OCI-LY7 (cell line): ENCODE measurements around the gene ZNRF3. TPM values are rescaled to one million over a fixed set of nuclear protein-coding genes. Genes with fewer than 3 reads are reported as not detected.

Source experiments
- BruUV-seq: library from RNA; stranded (reverse); fragments of 400-500 nt; replicated peaks from 2 replicates; lab custom pipeline; 2021; lab: Mats Ljungman, UMichigan
- CTCF ChIA-PET: fragments of 300-600 bp; sonication (Branson Sonifier 250); formaldehyde crosslinking; loops from one replicate; lab custom pipeline; 2022; ENCODE audit warnings: antibody characterized with exemption; ENCODE audit not compliant: unreplicated experiment; lab: Charles Lee
- POLR2A ChIA-PET: fragments of 300-600 bp; sonication (Branson Sonifier 250); formaldehyde crosslinking; loops from one replicate; lab custom pipeline; 2022; ENCODE audit warnings: antibody characterized with exemption; lab: Charles Lee
- DNase-seq: peaks from one replicate; pipeline ENCODE4 v3.0.0-alpha.2; 2015; ENCODE audit warnings: low spot score
- H2AFZ ChIP-seq: fragments of 200-600 bp; sonication (generic), shearing (Covaris generic); 2 replicates; pipeline ENCODE4 v1.6.1; 2014; ENCODE audit warnings: mild to moderate bottlenecking, antibody characterized with exemption, low read length, moderate library complexity
- H3K27ac ChIP-seq: fragments of 200-600 bp; sonication (generic); 2 replicates; pipeline ENCODE4 v1.5.1; 2014; ENCODE audit warnings: mixed run types, low read depth, mild to moderate bottlenecking, moderate library complexity, low read length, inconsistent platforms; ENCODE audit not compliant: poor library complexity, severe bottlenecking
- H3K36me3 ChIP-seq: fragments of 200-600 bp; sonication (generic); 2 replicates; pipeline ENCODE4 v1.6.1; 2014; ENCODE audit warnings: mild to moderate bottlenecking, antibody characterized with exemption, low read length, moderate library complexity, mixed read lengths; ENCODE audit not compliant: insufficient read depth
- H3K4me1 ChIP-seq: fragments of 200-600 bp; sonication (generic); 2 replicates; pipeline ENCODE4 v1.5.1; 2014; ENCODE audit warnings: mild to moderate bottlenecking, low read length; ENCODE audit not compliant: insufficient read depth, poor library complexity, severe bottlenecking
- H3K4me2 ChIP-seq: fragments of 200-600 bp; sonication (generic); 2 replicates; pipeline ENCODE4 v1.6.1; 2014; ENCODE audit warnings: mild to moderate bottlenecking, low read length
- H3K4me3 ChIP-seq: fragments of 200-600 bp; sonication (generic); 2 replicates; pipeline ENCODE4 v1.5.1; 2014; ENCODE audit warnings: mild to moderate bottlenecking, low read depth, low read length; ENCODE audit not compliant: poor library complexity, severe bottlenecking
- H3K79me2 ChIP-seq: fragments of 200-600 bp; sonication (generic); 2 replicates; pipeline ENCODE4 v1.6.1; 2016; ENCODE audit warnings: low read depth, mild to moderate bottlenecking, low read length, moderate library complexity, mixed read lengths; ENCODE audit not compliant: insufficient read depth
- H3K9me2 ChIP-seq: fragments of 200-600 bp; sonication (generic); 2 replicates; pipeline ENCODE4 v1.6.1; 2016; ENCODE audit warnings: mild to moderate bottlenecking, low read length, mixed read lengths; ENCODE audit not compliant: insufficient read depth
- H3K9me3 ChIP-seq: fragments of 200-600 bp; sonication (generic); 2 replicates; pipeline ENCODE4 v1.6.1; 2014; ENCODE audit warnings: mild to moderate bottlenecking, mixed run types, low read length, mixed read lengths
- H4K20me1 ChIP-seq: fragments of 200-600 bp; sonication (generic); 2 replicates; pipeline ENCODE4 v1.6.1; 2014; ENCODE audit warnings: mild to moderate bottlenecking, antibody characterized with exemption, low read length, moderate library complexity, mixed read lengths; ENCODE audit not compliant: insufficient read depth
- CTCF ChIP-seq: fragments of 200-600 bp; sonication (generic); conservative IDR thresholded peaks from 2 replicates; pipeline ENCODE4 v1.5.1; 2014; ENCODE audit warnings: mild to moderate bottlenecking, antibody characterized with exemption, low read length, moderate library complexity, mixed read lengths
- EZH2phosphoT487 ChIP-seq: fragments of 200-600 bp; sonication (generic); IDR thresholded peaks from 2 replicates; pipeline ENCODE4 v1.6.1; 2018; ENCODE audit warnings: low read depth, borderline replicate concordance, mild to moderate bottlenecking, mixed run types, antibody characterized with exemption, low read length, moderate library complexity, mixed read lengths
- intact Hi-C: fragments of 100-400 bp; cut with micrococcal nuclease; formaldehyde crosslinking; loops from one replicate; pipeline ENCODE4 v1.10.0; 2022; ENCODE audit not compliant: unreplicated experiment
- total RNA-seq, 2 experiments: library from RNA; depleted of rRNA in 1 of 2; stranded (reverse); fragments of >200 nt in 1 of 2; shearing (Covaris generic) in 1 of 2; gene quantifications; 2 replicates each; pipeline ENCODE4 v1.2.3, GENCODE V29; 2014 to 2022

The ZNRF3 gene
- total RNA-seq, 2 experiments from 2014 or later: 3.6 to 3.9 TPM

GRCh38 chr22:28911777-28912669 lies 28.7 kb downstream of the ZNRF3 start:
- Histone ChIP-seq H3K79me2 (no peaks in the 10 kb centered on the region), H2AFZ (no peak overlapping the region), H3K4me1 (no peaks in the 10 kb centered on the region), H3K27ac (no peak overlapping the region), H3K4me3 (no peak overlapping the region), H3K4me2 (no peak overlapping the region), H3K9me2 (no peaks in the 10 kb centered on the region), H4K20me1 (no peaks in the 10 kb centered on the region), H3K36me3 (no peaks in the 10 kb centered on the region), H3K9me3 (no peaks in the 10 kb centered on the region)
- POLR2A ChIA-PET: no interaction called here
- intact Hi-C loops: no loop called here
- CTCF ChIA-PET: no interaction called here
- DNase-seq: no peak
- no TSS peak for BruUV-seq
- TF ChIP-seq CTCF (no peak), EZH2phosphoT487 (no peak)

- no peaks in the 10 kb centered on the region for H3K79me2 ChIP-seq
- H3K4me2 ChIP-seq: no peak overlapping the region
- no peaks in the 10 kb centered on the region for H3K9me2 ChIP-seq
- ChIA-PET CTCF (interaction anchor here (0.6 kb wide), 1 partner anchor 8 kb away, joined by 3 read pairs; no protein-coding TSS in a partner anchor), POLR2A (no interaction called here)
- TF ChIP-seq EZH2phosphoT487 (no peak), CTCF (no peak)
- no peak overlapping the region for H3K27ac ChIP-seq
- intact Hi-C loops: no loop called here
- H3K9me3 ChIP-seq: no peaks in the 10 kb centered on the region
- H3K4me1 ChIP-seq: peaks cover 9% of the 10 kb centered on the region
- H2AFZ ChIP-seq: no peak overlapping the region
- H4K20me1 ChIP-seq: no peaks in the 10 kb centered on the region
- H3K4me3 ChIP-seq: no peak overlapping the region
- no peaks in the 10 kb centered on the region for H3K36me3 ChIP-seq
- no TSS peak for BruUV-seq
- DNase-seq: no peak
Observed at GRCh38 chr22:28914201-28914600, 30.8 kb downstream of the ZNRF3 start.

- Histone ChIP-seq H3K27ac (no peak overlapping the region), H3K4me2 (no peak overlapping the region), H4K20me1 (no peaks in the 10 kb centered on the region), H3K36me3 (no peaks in the 10 kb centered on the region), H3K4me1 (peaks cover 14% of the 10 kb centered on the region), H3K4me3 (no peak overlapping the region), H3K9me2 (no peaks in the 10 kb centered on the region), H2AFZ (no peak overlapping the region), H3K9me3 (no peaks in the 10 kb centered on the region), H3K79me2 (no peaks in the 10 kb centered on the region)
- ChIA-PET POLR2A (no interaction called here), CTCF (no interaction called here)
- intact Hi-C loops: no loop called here
- TF ChIP-seq EZH2phosphoT487 (no peak), CTCF (no peak)
- DNase-seq: no peak
- no TSS peak for BruUV-seq
Observed at GRCh38 chr22:28915969-28916368, 32.6 kb downstream of the ZNRF3 start.
